ENCODE measurements around the gene GMDS. TPM values are rescaled to one million over a fixed set of nuclear protein-coding genes. Genes with fewer than 3 reads are reported as not detected.

The GMDS gene
- total and polyA plus RNA-seq, 2 donors (not counting 1 experiment from before 2014, with no cell fraction given): 11.5 to 16.4 TPM

DNA sequence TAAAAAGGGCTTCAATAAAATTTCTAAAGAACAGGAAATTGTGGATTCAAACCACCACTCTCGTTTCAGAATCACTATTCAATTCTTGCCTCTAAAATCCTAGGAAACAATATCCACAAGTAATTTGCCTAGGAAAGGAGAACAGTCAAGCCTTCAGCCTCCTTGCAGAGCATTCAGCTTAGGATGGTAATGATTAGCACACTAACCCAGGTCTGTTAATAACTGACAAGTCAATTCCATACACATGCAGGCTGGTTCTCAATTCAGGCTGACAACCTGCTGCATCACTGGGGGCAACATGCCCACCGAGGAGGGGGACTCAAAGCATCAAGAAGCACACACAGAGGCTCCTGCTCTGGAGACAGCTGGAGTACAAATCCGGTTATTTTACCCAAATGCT lies 57.6 kb downstream of the GMDS start:
- ChIA-PET CTCF (interaction anchor here (1.0 kb wide), 1 partner anchor 84 kb away, joined by 3 read pairs; no protein-coding TSS in a partner anchor), POLR2A (no interaction called here)
- intact Hi-C loops (cut with micrococcal nuclease): no loop called here
- Histone ChIP-seq H3K9me3 (ENCODE audit: control extremely low read depth in 1 of 3, control insufficient read depth in 2 of 3, insufficient read depth in 1 of 3, low read length in 2 of 3) (peaks cover 0 to 17% (median 0%) of the 10 kb centered on the region in 3 donors), H3K9ac (ENCODE audit: low read length) (no peak overlapping the region), H3K36me3 (replicated peaks in 1 of 2; ENCODE audit: control extremely low read depth in 1 of 2, control insufficient read depth in 1 of 2, extremely low read depth in 1 of 2, insufficient read depth in 2 of 2, low read length in 1 of 2) (no peaks in the 10 kb centered on the region), H3K4me1 (ENCODE audit: control insufficient read depth in 2 of 2, insufficient read depth in 2 of 2, low read length in 2 of 2) (no peaks in the 10 kb centered on the region), H3K27ac (ENCODE audit: low read length in 2 of 2) (no peak overlapping the region), H2AFZ (ENCODE audit: insufficient read depth, low read depth, low read length, poor library complexity, severe bottlenecking) (no peak overlapping the region), H3K79me2 (ENCODE audit: control insufficient read depth, insufficient read depth, low read length) (peaks cover 13% of the 10 kb centered on the region), H3K4me2 (replicated peaks; ENCODE audit: low read depth, low read length, poor library complexity, severe bottlenecking) (no peak overlapping the region), H4K20me1 (ENCODE audit: control insufficient read depth, insufficient read depth, low read length, poor library complexity, severe bottlenecking) (peaks cover 20% of the 10 kb centered on the region), H3K27me3 (replicated peaks in 1 of 4; ENCODE audit: control extremely low read depth in 1 of 4, control insufficient read depth in 3 of 4, insufficient read depth in 4 of 4, low read length in 3 of 4) (no peaks in the 10 kb centered on the region), H3K4me3 (ENCODE audit: control extremely low read depth in 1 of 5, extremely low read depth in 1 of 5, insufficient read depth in 1 of 5, low read depth in 2 of 5, low read length in 4 of 5) (no peak overlapping the region)
- 96% methylated on average over 2 of the region's 3 CpGs for WGBS (ENCODE audit: insufficient coverage)
- no peak overlapping the region for H3K27ac Mint-ChIP-seq
- no peaks in the 10 kb centered on the region for H3K9me3 Mint-ChIP-seq (ENCODE audit: insufficient read depth)
- no peaks in the 10 kb centered on the region for H3K27me3 Mint-ChIP-seq
- no peak overlapping the region for H3K4me3 Mint-ChIP-seq
- peaks cover 4% of the 10 kb centered on the region for H3K4me1 Mint-ChIP-seq
- ATAC-seq (ENCODE audit: low read depth): no peak
- TF ChIP-seq, protein P1, sequence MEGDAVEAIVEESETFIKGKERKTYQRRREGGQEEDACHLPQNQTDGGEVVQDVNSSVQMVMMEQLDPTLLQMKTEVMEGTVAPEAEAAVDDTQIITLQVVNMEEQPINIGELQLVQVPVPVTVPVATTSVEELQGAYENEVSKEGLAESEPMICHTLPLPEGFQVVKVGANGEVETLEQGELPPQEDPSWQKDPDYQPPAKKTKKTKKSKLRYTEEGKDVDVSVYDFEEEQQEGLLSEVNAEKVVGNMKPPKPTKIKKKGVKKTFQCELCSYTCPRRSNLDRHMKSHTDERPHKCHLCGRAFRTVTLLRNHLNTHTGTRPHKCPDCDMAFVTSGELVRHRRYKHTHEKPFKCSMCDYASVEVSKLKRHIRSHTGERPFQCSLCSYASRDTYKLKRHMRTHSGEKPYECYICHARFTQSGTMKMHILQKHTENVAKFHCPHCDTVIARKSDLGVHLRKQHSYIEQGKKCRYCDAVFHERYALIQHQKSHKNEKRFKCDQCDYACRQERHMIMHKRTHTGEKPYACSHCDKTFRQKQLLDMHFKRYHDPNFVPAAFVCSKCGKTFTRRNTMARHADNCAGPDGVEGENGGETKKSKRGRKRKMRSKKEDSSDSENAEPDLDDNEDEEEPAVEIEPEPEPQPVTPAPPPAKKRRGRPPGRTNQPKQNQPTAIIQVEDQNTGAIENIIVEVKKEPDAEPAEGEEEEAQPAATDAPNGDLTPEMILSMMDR (IDR thresholded peaks at IDR 0.05): no peak
- no peak for TF ChIP-seq EZH2 (IDR thresholded peaks at IDR 0.05; ENCODE audit: borderline replicate concordance, insufficient read depth, low read depth, low read length, poor library complexity, severe bottlenecking)
- no peak for DNase-seq

DNA sequence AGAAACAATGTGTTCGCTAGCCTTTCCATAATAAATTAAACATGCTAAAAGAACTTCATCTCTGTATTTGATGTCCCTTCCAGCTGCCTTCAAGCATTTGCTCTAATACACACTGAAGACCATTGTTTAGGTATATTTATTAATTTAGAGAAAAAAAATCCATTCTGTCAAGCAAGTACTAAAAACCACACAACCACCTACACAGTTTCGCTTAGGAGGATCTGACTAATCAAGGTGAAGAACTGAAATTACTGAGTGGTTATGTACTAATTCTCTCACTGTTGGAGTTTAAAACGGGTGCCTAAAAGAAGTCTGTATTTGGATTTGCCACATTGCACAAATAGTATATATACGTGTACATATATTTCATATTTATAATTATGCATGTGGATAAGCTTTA lies 58.9 kb downstream of the GMDS start:
- POLR2A ChIA-PET: no interaction called here

More for the DNA sequence above, 58.9 kb downstream of the GMDS start:
- H3K79me2 ChIP-seq (ENCODE audit: control insufficient read depth, insufficient read depth, low read length): peaks cover 3% of the 10 kb centered on the region
- Mint-ChIP-seq H3K4me1 (peaks cover 4% of the 10 kb centered on the region), H3K27me3 (no peaks in the 10 kb centered on the region), H3K4me3 (no peak overlapping the region), H3K27ac (no peak overlapping the region), H3K9me3 (ENCODE audit: insufficient read depth) (no peaks in the 10 kb centered on the region)
- DNase-seq (no peak), ATAC-seq (ENCODE audit: low read depth) (no peak)
- no peak overlapping the region for H3K4me3 ChIP-seq (ENCODE audit: control extremely low read depth in 1 of 5, extremely low read depth in 1 of 5, insufficient read depth in 1 of 5, low read depth in 2 of 5, low read length in 4 of 5)
- no peak overlapping the region for H2AFZ ChIP-seq (ENCODE audit: insufficient read depth, low read depth, low read length, poor library complexity, severe bottlenecking)
- no peaks in the 10 kb centered on the region for H3K36me3 ChIP-seq (replicated peaks in 1 of 2; ENCODE audit: control extremely low read depth in 1 of 2, control insufficient read depth in 1 of 2, extremely low read depth in 1 of 2, insufficient read depth in 2 of 2, low read length in 1 of 2)
- H3K4me2 ChIP-seq (replicated peaks; ENCODE audit: low read depth, low read length, poor library complexity, severe bottlenecking): no peak overlapping the region
- no peaks in the 10 kb centered on the region for H3K4me1 ChIP-seq (ENCODE audit: control insufficient read depth in 2 of 2, insufficient read depth in 2 of 2, low read length in 2 of 2)
- intact Hi-C loops (cut with micrococcal nuclease): no loop called here
- H3K27me3 ChIP-seq (replicated peaks in 1 of 4; ENCODE audit: control extremely low read depth in 1 of 4, control insufficient read depth in 3 of 4, insufficient read depth in 4 of 4, low read length in 3 of 4): no peaks in the 10 kb centered on the region
- TF ChIP-seq EZH2 (IDR thresholded peaks at IDR 0.05; ENCODE audit: borderline replicate concordance, insufficient read depth, low read depth, low read length, poor library complexity, severe bottlenecking): no peak
- TF ChIP-seq, protein P1 (IDR thresholded peaks at IDR 0.05): no peak
- WGBS (ENCODE audit: insufficient coverage): no CpG with 5 or more reads among the region's 4 CpGs
- peaks cover 10% of the 10 kb centered on the region for H4K20me1 ChIP-seq (ENCODE audit: control insufficient read depth, insufficient read depth, low read length, poor library complexity, severe bottlenecking)
- no peak overlapping the region for H3K9ac ChIP-seq (ENCODE audit: low read length)
- CTCF ChIA-PET: no interaction called here
- H3K27ac ChIP-seq (ENCODE audit: low read length in 2 of 2): no peak overlapping the region
- H3K9me3 ChIP-seq (ENCODE audit: control extremely low read depth in 1 of 3, control insufficient read depth in 2 of 3, insufficient read depth in 1 of 3, low read length in 2 of 3): peaks cover 0 to 4% (median 0%) of the 10 kb centered on the region in 3 donors
